ENCODE measurements around the gene SLC44A1.

The SLC44A1 gene

GRCh38 chr9:105302728-105303127 lies 58.3 kb downstream of the SLC44A1 start:
- no peak for DNase-seq (ENCODE audit: low read depth)

GRCh38 chr9:105305856-105306255 lies 61.4 kb downstream of the SLC44A1 start:
- no peak for DNase-seq (ENCODE audit: low read depth)

GRCh38 chr9:105306351-105307140 lies 62.1 kb downstream of the SLC44A1 start:
- no peak for DNase-seq (ENCODE audit: low read depth)

- DNase-seq (ENCODE audit: low read depth) = no peak
Observed at GRCh38 chr9:105307591-105308130, 63.2 kb downstream of the SLC44A1 start.

GRCh38 chr9:105308461-105309341 lies 64.2 kb downstream of the SLC44A1 start:
- no peak for DNase-seq (ENCODE audit: low read depth)

- DNase-seq (ENCODE audit: low read depth) = no peak
Observed at GRCh38 chr9:105309531-105309931, 65.1 kb downstream of the SLC44A1 start.

- no peak for DNase-seq (ENCODE audit: low read depth)
Observed at GRCh38 chr9:105311306-105311705, 66.9 kb downstream of the SLC44A1 start.

- DNase-seq (ENCODE audit: low read depth) = no peak
Observed at GRCh38 chr9:105313238-105313637, 68.8 kb downstream of the SLC44A1 start.

- DNase-seq (ENCODE audit: low read depth) = no peak
Observed at GRCh38 chr9:105316703-105317102, 72.3 kb downstream of the SLC44A1 start.

GRCh38 chr9:105318729-105319191 lies 74.3 kb downstream of the SLC44A1 start:
- no peak for DNase-seq (ENCODE audit: low read depth)

- no peak for DNase-seq (ENCODE audit: low read depth)
Observed at GRCh38 chr9:105319202-105319813, 74.9 kb downstream of the SLC44A1 start.

- no peak for DNase-seq (ENCODE audit: low read depth)
Observed at GRCh38 chr9:105320568-105320967, 76.1 kb downstream of the SLC44A1 start.

- DNase-seq (ENCODE audit: low read depth) = no peak
Observed at GRCh38 chr9:105328296-105328695, 83.8 kb downstream of the SLC44A1 start.

GRCh38 chr9:105328872-105329718 lies 84.6 kb downstream of the SLC44A1 start:
- DNase-seq (ENCODE audit: low read depth) = no peak

- DNase-seq (ENCODE audit: low read depth) = no peak
Observed at GRCh38 chr9:105329719-105330062, 85.2 kb downstream of the SLC44A1 start.

GRCh38 chr9:105330201-105330600 lies 85.8 kb downstream of the SLC44A1 start:
- DNase-seq (ENCODE audit: low read depth) = no peak

GRCh38 chr9:105330755-105331154 lies 86.3 kb downstream of the SLC44A1 start:
- DNase-seq (ENCODE audit: low read depth) = no peak

GRCh38 chr9:105331160-105331559 lies 86.7 kb downstream of the SLC44A1 start:
- DNase-seq (ENCODE audit: low read depth) = no peak

- DNase-seq (ENCODE audit: low read depth) = no peak
Observed at GRCh38 chr9:105331755-105332154, 87.3 kb downstream of the SLC44A1 start.

GRCh38 chr9:105332471-105332870 lies 88.0 kb downstream of the SLC44A1 start:
- no peak for DNase-seq (ENCODE audit: low read depth)

GRCh38 chr9:105333076-105333475 lies 88.6 kb downstream of the SLC44A1 start:
- no peak for DNase-seq (ENCODE audit: low read depth)

Data from activated T-cell treated with anti-CD3 and anti-CD28 coated beads for 1 hour (primary cell).